Measurements from ENCODE around the gene HADHA.

DNA sequence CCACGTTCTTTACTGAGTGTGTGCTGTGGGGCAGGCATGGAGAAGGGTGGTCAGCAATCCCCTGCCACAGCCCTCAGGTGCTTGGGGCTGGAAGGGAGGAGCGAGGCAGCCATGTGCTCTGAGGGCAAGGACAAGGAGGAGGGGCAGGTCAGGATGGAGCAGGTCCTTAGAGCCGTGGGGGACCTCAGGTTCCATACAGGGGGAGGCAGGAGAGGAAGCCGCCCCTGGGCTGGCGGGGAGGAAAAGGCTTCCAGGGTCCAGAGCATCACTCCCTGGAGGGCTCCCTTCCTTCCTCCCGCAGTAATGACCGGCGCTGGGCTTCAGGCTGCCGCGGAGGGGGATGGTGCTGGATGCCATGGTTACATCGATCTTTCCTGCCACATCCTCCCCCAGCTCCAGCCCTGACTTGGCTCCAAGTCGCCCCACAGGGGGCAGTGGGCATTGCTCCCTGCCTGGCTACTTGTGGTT is 65.0 kb downstream of the HADHA start:
- TF ChIP-seq, protein P1, sequence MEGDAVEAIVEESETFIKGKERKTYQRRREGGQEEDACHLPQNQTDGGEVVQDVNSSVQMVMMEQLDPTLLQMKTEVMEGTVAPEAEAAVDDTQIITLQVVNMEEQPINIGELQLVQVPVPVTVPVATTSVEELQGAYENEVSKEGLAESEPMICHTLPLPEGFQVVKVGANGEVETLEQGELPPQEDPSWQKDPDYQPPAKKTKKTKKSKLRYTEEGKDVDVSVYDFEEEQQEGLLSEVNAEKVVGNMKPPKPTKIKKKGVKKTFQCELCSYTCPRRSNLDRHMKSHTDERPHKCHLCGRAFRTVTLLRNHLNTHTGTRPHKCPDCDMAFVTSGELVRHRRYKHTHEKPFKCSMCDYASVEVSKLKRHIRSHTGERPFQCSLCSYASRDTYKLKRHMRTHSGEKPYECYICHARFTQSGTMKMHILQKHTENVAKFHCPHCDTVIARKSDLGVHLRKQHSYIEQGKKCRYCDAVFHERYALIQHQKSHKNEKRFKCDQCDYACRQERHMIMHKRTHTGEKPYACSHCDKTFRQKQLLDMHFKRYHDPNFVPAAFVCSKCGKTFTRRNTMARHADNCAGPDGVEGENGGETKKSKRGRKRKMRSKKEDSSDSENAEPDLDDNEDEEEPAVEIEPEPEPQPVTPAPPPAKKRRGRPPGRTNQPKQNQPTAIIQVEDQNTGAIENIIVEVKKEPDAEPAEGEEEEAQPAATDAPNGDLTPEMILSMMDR (IDR thresholded peaks at IDR 0.05) = no peak
- TF ChIP-seq POLR2A (IDR thresholded peaks at IDR 0.05) = no peak

All from heart left ventricle (tissue), 13 donors.